ENCODE results near the gene FHOD3.

The FHOD3 gene

GRCh38 chr18:36602071-36602470 is 304.6 kb downstream of the FHOD3 start:
- no peak for DNase-seq

- DNase-seq: no peak
These were observed 305.1 kb downstream of the FHOD3 start for GRCh38 chr18:36602620-36603019.

- DNase-seq: no peak
These were observed 310.6 kb downstream of the FHOD3 start for GRCh38 chr18:36608107-36608506.

GRCh38 chr18:36610258-36610657 is 312.7 kb downstream of the FHOD3 start:
- no peak for DNase-seq

- DNase-seq: no peak
These were observed 313.1 kb downstream of the FHOD3 start for GRCh38 chr18:36610661-36611060.

GRCh38 chr18:36613069-36613468 is 315.6 kb downstream of the FHOD3 start:
- DNase-seq: no peak

- DNase-seq: no peak
These were observed 316.3 kb downstream of the FHOD3 start for GRCh38 chr18:36613810-36614209.

GRCh38 chr18:36620788-36621187 is 323.3 kb downstream of the FHOD3 start:
- no peak for DNase-seq

GRCh38 chr18:36622610-36623009 is 325.1 kb downstream of the FHOD3 start:
- no peak for DNase-seq

- no peak for DNase-seq
These were observed 325.6 kb downstream of the FHOD3 start for GRCh38 chr18:36623091-36623490.

GRCh38 chr18:36623681-36624190 is 326.2 kb downstream of the FHOD3 start:
- no peak for DNase-seq

- DNase-seq: no peak
These were observed 327.1 kb downstream of the FHOD3 start for GRCh38 chr18:36624451-36625167.

GRCh38 chr18:36625386-36625785 is 327.9 kb downstream of the FHOD3 start:
- DNase-seq: no peak

- no peak for DNase-seq
These were observed 330.1 kb downstream of the FHOD3 start for GRCh38 chr18:36627637-36628036.

- no peak for DNase-seq
These were observed 331.1 kb downstream of the FHOD3 start for GRCh38 chr18:36628435-36629137.

GRCh38 chr18:36629138-36629530 is 331.6 kb downstream of the FHOD3 start:
- no peak for DNase-seq

GRCh38 chr18:36629836-36630235 is 332.3 kb downstream of the FHOD3 start:
- no peak for DNase-seq

GRCh38 chr18:36630917-36631316 is 333.4 kb downstream of the FHOD3 start:
- no peak for DNase-seq

GRCh38 chr18:36633961-36634412 is 336.5 kb downstream of the FHOD3 start:
- no peak for DNase-seq

GRCh38 chr18:36634573-36635216 is 337.2 kb downstream of the FHOD3 start:
- DNase-seq: no peak

- DNase-seq: no peak
These were observed 338.0 kb downstream of the FHOD3 start for GRCh38 chr18:36635414-36636096.

GRCh38 chr18:36636237-36636817 is 338.8 kb downstream of the FHOD3 start:
- no peak for DNase-seq

- no peak for DNase-seq
These were observed 340.7 kb downstream of the FHOD3 start for GRCh38 chr18:36638224-36638623.
